ENCODE data around the gene MRPL4.

GRCh38 chr19:10205636-10206035 is 46.4 kb upstream of the MRPL4 start:
- TF ChIP-seq, protein P1, sequence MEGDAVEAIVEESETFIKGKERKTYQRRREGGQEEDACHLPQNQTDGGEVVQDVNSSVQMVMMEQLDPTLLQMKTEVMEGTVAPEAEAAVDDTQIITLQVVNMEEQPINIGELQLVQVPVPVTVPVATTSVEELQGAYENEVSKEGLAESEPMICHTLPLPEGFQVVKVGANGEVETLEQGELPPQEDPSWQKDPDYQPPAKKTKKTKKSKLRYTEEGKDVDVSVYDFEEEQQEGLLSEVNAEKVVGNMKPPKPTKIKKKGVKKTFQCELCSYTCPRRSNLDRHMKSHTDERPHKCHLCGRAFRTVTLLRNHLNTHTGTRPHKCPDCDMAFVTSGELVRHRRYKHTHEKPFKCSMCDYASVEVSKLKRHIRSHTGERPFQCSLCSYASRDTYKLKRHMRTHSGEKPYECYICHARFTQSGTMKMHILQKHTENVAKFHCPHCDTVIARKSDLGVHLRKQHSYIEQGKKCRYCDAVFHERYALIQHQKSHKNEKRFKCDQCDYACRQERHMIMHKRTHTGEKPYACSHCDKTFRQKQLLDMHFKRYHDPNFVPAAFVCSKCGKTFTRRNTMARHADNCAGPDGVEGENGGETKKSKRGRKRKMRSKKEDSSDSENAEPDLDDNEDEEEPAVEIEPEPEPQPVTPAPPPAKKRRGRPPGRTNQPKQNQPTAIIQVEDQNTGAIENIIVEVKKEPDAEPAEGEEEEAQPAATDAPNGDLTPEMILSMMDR (IDR thresholded peaks at IDR 0.05 in 2 of 3, conservative IDR thresholded peaks at IDR 0.05 in 1 of 3; ENCODE audit: control insufficient read depth in 2 of 3, extremely low read depth in 1 of 3, insufficient read depth in 1 of 3, low read depth in 3 of 3, low read length in 3 of 3): no peak
- TF ChIP-seq KDM1A (IDR thresholded peaks at IDR 0.05; ENCODE audit: borderline replicate concordance): no peak

Data from GM12878 (cell line).